ENCODE results near the gene SLC22A23. TPM values are rescaled to one million over a fixed set of nuclear protein-coding genes. Genes with fewer than 3 reads are reported as not detected.

Gene SLC22A23
- total and polyA plus RNA-seq, 2 donors: 7.0 to 16.4 TPM

GRCh38 chr6:3278691-3279090 is 178.2 kb downstream of the SLC22A23 start:
- no peak for DNase-seq (ENCODE audit: low read depth in 6 of 9, low spot score in 9 of 9)

GRCh38 chr6:3277851-3278416 is 178.9 kb downstream of the SLC22A23 start:
- H3K4me1 ChIP-seq (ENCODE audit: control insufficient read depth in 2 of 2, insufficient read depth in 2 of 2, low read length in 2 of 2): no peaks in the 10 kb centered on the region
- no peaks in the 10 kb centered on the region for H3K27me3 ChIP-seq (ENCODE audit: control insufficient read depth in 2 of 2, insufficient read depth in 1 of 2, low read length in 1 of 2)
- DNase-seq (ENCODE audit: low read depth in 6 of 9, low spot score in 9 of 9): no peak
- no peak overlapping the region for H3K27ac ChIP-seq (ENCODE audit: low read depth in 1 of 2, low read length in 1 of 2)
- H3K4me3 ChIP-seq (ENCODE audit: low read length in 2 of 2): no peak overlapping the region
- WGBS: 94% methylated on average over 9 of the region's 9 CpGs
- H3K9me3 ChIP-seq (ENCODE audit: control insufficient read depth in 2 of 2, insufficient read depth in 1 of 2, low read length in 1 of 2): no peaks in the 10 kb centered on the region
- peaks cover 0 to 20% of the 10 kb centered on the region in 2 donors for H3K36me3 ChIP-seq (ENCODE audit: control insufficient read depth in 2 of 2, insufficient read depth in 2 of 2, low read length in 1 of 2)

More at GRCh38 chr6:3278691-3279090, 178.2 kb downstream of the SLC22A23 start:
- H3K4me1 ChIP-seq (ENCODE audit: control insufficient read depth in 2 of 2, insufficient read depth in 2 of 2, low read length in 2 of 2): no peaks in the 10 kb centered on the region
- peaks cover 0 to 18% of the 10 kb centered on the region in 2 donors for H3K36me3 ChIP-seq (ENCODE audit: control insufficient read depth in 2 of 2, insufficient read depth in 2 of 2, low read length in 1 of 2)
- 97% methylated on average over 4 of the region's 4 CpGs for WGBS
- no peaks in the 10 kb centered on the region for H3K9me3 ChIP-seq (ENCODE audit: control insufficient read depth in 2 of 2, insufficient read depth in 1 of 2, low read length in 1 of 2)
- no peak overlapping the region for H3K27ac ChIP-seq (ENCODE audit: low read depth in 1 of 2, low read length in 1 of 2)
- no peaks in the 10 kb centered on the region for H3K27me3 ChIP-seq (ENCODE audit: control insufficient read depth in 2 of 2, insufficient read depth in 1 of 2, low read length in 1 of 2)
- H3K4me3 ChIP-seq (ENCODE audit: low read length in 2 of 2): no peak overlapping the region

GRCh38 chr6:3277251-3277650 is 179.6 kb downstream of the SLC22A23 start:
- WGBS: 98% methylated on average over 12 of the region's 12 CpGs
- Histone ChIP-seq H3K4me1 (ENCODE audit: control insufficient read depth in 2 of 2, insufficient read depth in 2 of 2, low read length in 2 of 2) (no peaks in the 10 kb centered on the region), H3K36me3 (ENCODE audit: control insufficient read depth in 2 of 2, insufficient read depth in 2 of 2, low read length in 1 of 2) (peaks cover 4 to 24% of the 10 kb centered on the region in 2 donors), H3K27me3 (ENCODE audit: control insufficient read depth in 2 of 2, insufficient read depth in 1 of 2, low read length in 1 of 2) (no peaks in the 10 kb centered on the region), H3K4me3 (ENCODE audit: low read length in 2 of 2) (no peak overlapping the region), H3K27ac (ENCODE audit: low read depth in 1 of 2, low read length in 1 of 2) (no peak overlapping the region), H3K9me3 (ENCODE audit: control insufficient read depth in 2 of 2, insufficient read depth in 1 of 2, low read length in 1 of 2) (no peaks in the 10 kb centered on the region)
- DNase-seq (ENCODE audit: low read depth in 6 of 9, low spot score in 9 of 9): no peak

- no peak overlapping the region for H3K4me3 ChIP-seq (ENCODE audit: low read length in 2 of 2)
- H3K27me3 ChIP-seq (ENCODE audit: control insufficient read depth in 2 of 2, insufficient read depth in 1 of 2, low read length in 1 of 2): no peaks in the 10 kb centered on the region
- peaks cover 12 to 32% of the 10 kb centered on the region in 2 donors for H3K36me3 ChIP-seq (ENCODE audit: control insufficient read depth in 2 of 2, insufficient read depth in 2 of 2, low read length in 1 of 2)
- no peaks in the 10 kb centered on the region for H3K9me3 ChIP-seq (ENCODE audit: control insufficient read depth in 2 of 2, insufficient read depth in 1 of 2, low read length in 1 of 2)
- no peaks in the 10 kb centered on the region for H3K4me1 ChIP-seq (ENCODE audit: control insufficient read depth in 2 of 2, insufficient read depth in 2 of 2, low read length in 2 of 2)
- WGBS: 95% methylated on average over 20 of the region's 20 CpGs
- no peak for DNase-seq (ENCODE audit: low read depth in 6 of 9, low spot score in 9 of 9)
- no peak overlapping the region for H3K27ac ChIP-seq (ENCODE audit: low read depth in 1 of 2, low read length in 1 of 2)
Measured at GRCh38 chr6:3276174-3277167, 180.4 kb downstream of the SLC22A23 start.

GRCh38 chr6:3273707-3274521 is 182.9 kb downstream of the SLC22A23 start:
- WGBS: 97% methylated on average over 9 of the region's 9 CpGs
- H3K27me3 ChIP-seq (ENCODE audit: control insufficient read depth in 2 of 2, insufficient read depth in 1 of 2, low read length in 1 of 2): no peaks in the 10 kb centered on the region
- peaks cover 28 to 49% of the 10 kb centered on the region in 2 donors for H3K36me3 ChIP-seq (ENCODE audit: control insufficient read depth in 2 of 2, insufficient read depth in 2 of 2, low read length in 1 of 2)
- no peak overlapping the region for H3K27ac ChIP-seq (ENCODE audit: low read depth in 1 of 2, low read length in 1 of 2)
- no peaks in the 10 kb centered on the region for H3K4me1 ChIP-seq (ENCODE audit: control insufficient read depth in 2 of 2, insufficient read depth in 2 of 2, low read length in 2 of 2)
- no peaks in the 10 kb centered on the region for H3K9me3 ChIP-seq (ENCODE audit: control insufficient read depth in 2 of 2, insufficient read depth in 1 of 2, low read length in 1 of 2)
- no peak overlapping the region for H3K4me3 ChIP-seq (ENCODE audit: low read length in 2 of 2)
- no peak for DNase-seq (ENCODE audit: low read depth in 6 of 9, low spot score in 9 of 9)

GRCh38 chr6:3272911-3273547 is 183.8 kb downstream of the SLC22A23 start:
- no peak overlapping the region for H3K4me3 ChIP-seq (ENCODE audit: low read length in 2 of 2)
- no peaks in the 10 kb centered on the region for H3K4me1 ChIP-seq (ENCODE audit: control insufficient read depth in 2 of 2, insufficient read depth in 2 of 2, low read length in 2 of 2)
- no peaks in the 10 kb centered on the region for H3K9me3 ChIP-seq (ENCODE audit: control insufficient read depth in 2 of 2, insufficient read depth in 1 of 2, low read length in 1 of 2)
- no peak for DNase-seq (ENCODE audit: low read depth in 6 of 9, low spot score in 9 of 9)
- WGBS: 96% methylated on average over 32 of the region's 32 CpGs
- peaks cover 28 to 54% of the 10 kb centered on the region in 2 donors for H3K36me3 ChIP-seq (ENCODE audit: control insufficient read depth in 2 of 2, insufficient read depth in 2 of 2, low read length in 1 of 2)
- no peak overlapping the region for H3K27ac ChIP-seq (ENCODE audit: low read depth in 1 of 2, low read length in 1 of 2)
- H3K27me3 ChIP-seq (ENCODE audit: control insufficient read depth in 2 of 2, insufficient read depth in 1 of 2, low read length in 1 of 2): no peaks in the 10 kb centered on the region

- 97% methylated on average over 13 of the region's 13 CpGs for WGBS
- H3K4me3 ChIP-seq (ENCODE audit: low read length in 2 of 2): no peak overlapping the region
- H3K36me3 ChIP-seq (ENCODE audit: control insufficient read depth in 2 of 2, insufficient read depth in 2 of 2, low read length in 1 of 2): peaks cover 28 to 55% of the 10 kb centered on the region in 2 donors
- H3K9me3 ChIP-seq (ENCODE audit: control insufficient read depth in 2 of 2, insufficient read depth in 1 of 2, low read length in 1 of 2): no peaks in the 10 kb centered on the region
- H3K27me3 ChIP-seq (ENCODE audit: control insufficient read depth in 2 of 2, insufficient read depth in 1 of 2, low read length in 1 of 2): no peaks in the 10 kb centered on the region
- no peak for DNase-seq (ENCODE audit: low read depth in 6 of 9, low spot score in 9 of 9)
- H3K4me1 ChIP-seq (ENCODE audit: control insufficient read depth in 2 of 2, insufficient read depth in 2 of 2, low read length in 2 of 2): no peaks in the 10 kb centered on the region
- no peak overlapping the region for H3K27ac ChIP-seq (ENCODE audit: low read depth in 1 of 2, low read length in 1 of 2)
Measured at GRCh38 chr6:3271756-3272155, 185.1 kb downstream of the SLC22A23 start.

- Histone ChIP-seq H3K27ac (ENCODE audit: low read depth in 1 of 2, low read length in 1 of 2) (no peak overlapping the region), H3K4me1 (ENCODE audit: control insufficient read depth in 2 of 2, insufficient read depth in 2 of 2, low read length in 2 of 2) (no peaks in the 10 kb centered on the region), H3K36me3 (ENCODE audit: control insufficient read depth in 2 of 2, insufficient read depth in 2 of 2, low read length in 1 of 2) (peaks cover 28 to 63% of the 10 kb centered on the region in 2 donors), H3K27me3 (ENCODE audit: control insufficient read depth in 2 of 2, insufficient read depth in 1 of 2, low read length in 1 of 2) (no peaks in the 10 kb centered on the region), H3K9me3 (ENCODE audit: control insufficient read depth in 2 of 2, insufficient read depth in 1 of 2, low read length in 1 of 2) (no peaks in the 10 kb centered on the region), H3K4me3 (ENCODE audit: low read length in 2 of 2) (no peak overlapping the region)
- no peak for DNase-seq (ENCODE audit: low read depth in 6 of 9, low spot score in 9 of 9)
- WGBS: 87% methylated on average over 15 of the region's 15 CpGs
Measured at GRCh38 chr6:3270258-3270657, 186.6 kb downstream of the SLC22A23 start.

Data from thymus (tissue), 11 donors.